ENCODE data around the gene ITFG2. TPM values are rescaled to one million over a fixed set of nuclear protein-coding genes. Genes with fewer than 3 reads are reported as not detected.

The ITFG2 gene
- polyA plus RNA-seq, 3 donors from 2014 or later = 39.5 to 83.0 (median 60.4) TPM

- no peaks in the 10 kb centered on the region for H3K36me3 Mint-ChIP-seq
- peak overlapping the region; percentile 49 to 84 (median 75) for H3K4me3 Mint-ChIP-seq
- no peak overlapping the region for H3K27ac Mint-ChIP-seq
Observed at GRCh38 chr12:2783936-2784600, 28.4 kb upstream of the ITFG2 start.

GRCh38 chr12:2785017-2785416 lies 27.5 kb upstream of the ITFG2 start:
- peaks cover 6 to 10% of the 10 kb centered on the region in 2 donors for H3K4me1 Mint-ChIP-seq
- no peak for DNase-seq
- H3K9me3 Mint-ChIP-seq = no peaks in the 10 kb centered on the region

More at GRCh38 chr12:2783936-2784600, 28.4 kb upstream of the ITFG2 start:
- peak; percentile 37 to 48 (median 46) for DNase-seq
- Mint-ChIP-seq H3K4me1 (peaks cover 6 to 10% of the 10 kb centered on the region in 2 donors), H3K27me3 (ENCODE audit: low read depth in 3 of 3) (peaks cover 4 to 6% (median 5%) of the 10 kb centered on the region in 3 donors), H3K9me3 (no peaks in the 10 kb centered on the region)

GRCh38 chr12:2791089-2791488 lies 21.4 kb upstream of the ITFG2 start:
- Mint-ChIP-seq H3K4me1 (peaks cover 2 to 5% of the 10 kb centered on the region in 2 donors), H3K4me3 (no peak overlapping the region), H3K27ac (no peak overlapping the region), H3K27me3 (ENCODE audit: low read depth in 3 of 3) (peaks cover 2 to 11% (median 3%) of the 10 kb centered on the region in 3 donors), H3K9me3 (no peaks in the 10 kb centered on the region), H3K36me3 (no peaks in the 10 kb centered on the region)
- no peak for DNase-seq

More at GRCh38 chr12:2785017-2785416, 27.5 kb upstream of the ITFG2 start:
- Mint-ChIP-seq H3K27me3 (ENCODE audit: low read depth in 3 of 3) (peaks cover 4 to 6% (median 5%) of the 10 kb centered on the region in 3 donors), H3K36me3 (no peaks in the 10 kb centered on the region), H3K27ac (no peak overlapping the region), H3K4me3 (no peak overlapping the region)

- Mint-ChIP-seq H3K36me3 (no peaks in the 10 kb centered on the region), H3K27ac (peak overlapping the region in 2 of 6 donors; percentile 45 to 60), H3K27me3 (ENCODE audit: low read depth in 3 of 3) (peaks cover 2 to 16% (median 5%) of the 10 kb centered on the region in 3 donors), H3K9me3 (no peaks in the 10 kb centered on the region), H3K4me3 (peak overlapping the region; percentile 2 to 89 (median 78)), H3K4me1 (peaks cover 17 to 18% of the 10 kb centered on the region in 2 donors)
- no peak for DNase-seq
Observed at GRCh38 chr12:2792671-2793500, 19.6 kb upstream of the ITFG2 start.

- Mint-ChIP-seq H3K27ac (peak overlapping the region in 2 of 6 donors; percentile 45 to 60), H3K36me3 (peaks cover 3 to 4% (median 4%) of the 10 kb centered on the region in 3 donors), H3K27me3 (ENCODE audit: low read depth in 3 of 3) (peaks cover 2 to 16% (median 5%) of the 10 kb centered on the region in 3 donors), H3K4me1 (peaks cover 17 to 18% of the 10 kb centered on the region in 2 donors), H3K9me3 (no peaks in the 10 kb centered on the region), H3K4me3 (peak overlapping the region; percentile 62 to 89 (median 78))
- no peak for DNase-seq
Observed at GRCh38 chr12:2793561-2793960, 18.9 kb upstream of the ITFG2 start.

- Mint-ChIP-seq H3K4me1 (peaks cover 17 to 18% of the 10 kb centered on the region in 2 donors), H3K36me3 (peaks cover 6 to 11% (median 10%) of the 10 kb centered on the region in 3 donors), H3K27me3 (ENCODE audit: low read depth in 3 of 3) (peaks cover 2 to 16% (median 5%) of the 10 kb centered on the region in 3 donors), H3K27ac (no peak overlapping the region), H3K4me3 (peak overlapping the region; percentile 79 to 89 (median 84)), H3K9me3 (no peaks in the 10 kb centered on the region)
- peak in 1 of 3 donors; percentile 10 for DNase-seq
Observed at GRCh38 chr12:2794191-2794735, 18.2 kb upstream of the ITFG2 start.

- Mint-ChIP-seq H3K36me3 (peaks cover 6 to 16% (median 13%) of the 10 kb centered on the region in 3 donors), H3K27ac (peak within 1 kb of the TSS in 2 of 6 donors; percentile 69 to 76), H3K4me3 (peak within 1 kb of the TSS; percentile 89 to 91 (median 89)), H3K4me1 (peaks cover 17 to 18% of the 10 kb centered on the region in 2 donors), H3K27me3 (ENCODE audit: low read depth in 3 of 3) (peaks cover 2 to 16% (median 5%) of the 10 kb centered on the region in 3 donors), H3K9me3 (no peaks in the 10 kb centered on the region)
- DNase-seq = peak; percentile 78 to 82 (median 80)
Observed at GRCh38 chr12:2794736-2795289, 17.7 kb upstream of the ITFG2 start, which contains the start of gene FKBP4. Gene FKBP4, plus strand, starts transcription at chr12:2794970. Its CDS starts 170 bp downstream, at chr12:2795140.

- Mint-ChIP-seq H3K4me1 (peaks cover 17 to 18% of the 10 kb centered on the region in 2 donors), H3K27me3 (ENCODE audit: low read depth in 3 of 3) (peaks cover 2 to 16% (median 5%) of the 10 kb centered on the region in 3 donors), H3K36me3 (peaks cover 6 to 23% (median 13%) of the 10 kb centered on the region in 3 donors)
Observed at GRCh38 chr12:2795291-2796186, 16.9 kb upstream of the ITFG2 start.

GRCh38 chr12:2796187-2796666 lies 16.2 kb upstream of the ITFG2 start:
- H3K36me3 Mint-ChIP-seq = peaks cover 6 to 29% (median 16%) of the 10 kb centered on the region in 3 donors
- no peak for DNase-seq
- H3K27ac Mint-ChIP-seq = peak overlapping the region; percentile 73 to 89 (median 85)
- H3K9me3 Mint-ChIP-seq = no peaks in the 10 kb centered on the region
- peaks cover 2 to 16% (median 5%) of the 10 kb centered on the region in 3 donors for H3K27me3 Mint-ChIP-seq (ENCODE audit: low read depth in 3 of 3)
- peak overlapping the region; percentile 89 to 91 (median 89) for H3K4me3 Mint-ChIP-seq
- H3K4me1 Mint-ChIP-seq = peaks cover 17 to 18% of the 10 kb centered on the region in 2 donors

More at GRCh38 chr12:2795291-2796186, 16.9 kb upstream of the ITFG2 start:
- Mint-ChIP-seq H3K9me3 (no peaks in the 10 kb centered on the region), H3K4me3 (peak overlapping the region; percentile 89 to 91 (median 89)), H3K27ac (peak overlapping the region; percentile 73 to 89 (median 85))
- DNase-seq = peak; percentile 64 to 67 (median 67)

- Mint-ChIP-seq H3K4me1 (peaks cover 17 to 18% of the 10 kb centered on the region in 2 donors), H3K27me3 (ENCODE audit: low read depth in 3 of 3) (peaks cover 2 to 19% (median 5%) of the 10 kb centered on the region in 3 donors), H3K27ac (no peak overlapping the region), H3K4me3 (peak overlapping the region in 3 of 5 donors; percentile 31 to 89 (median 45)), H3K36me3 (peaks cover 11 to 38% (median 16%) of the 10 kb centered on the region in 3 donors), H3K9me3 (no peaks in the 10 kb centered on the region)
- DNase-seq = no peak
Observed at GRCh38 chr12:2797721-2798418, 14.6 kb upstream of the ITFG2 start.

- no peaks in the 10 kb centered on the region for H3K9me3 Mint-ChIP-seq
- peaks cover 0 to 13% (median 5%) of the 10 kb centered on the region in 3 donors for H3K27me3 Mint-ChIP-seq (ENCODE audit: low read depth in 3 of 3)
- no peak for DNase-seq
- no peak overlapping the region for H3K4me3 Mint-ChIP-seq
- peaks cover 16 to 45% (median 18%) of the 10 kb centered on the region in 3 donors for H3K36me3 Mint-ChIP-seq
- no peak overlapping the region for H3K27ac Mint-ChIP-seq
- peaks cover 14 to 18% of the 10 kb centered on the region in 2 donors for H3K4me1 Mint-ChIP-seq
Observed at GRCh38 chr12:2800046-2800570, 12.4 kb upstream of the ITFG2 start.
